Cortex of kidney (tissue), 1 donor: ENCODE data around the gene INO80E.
"Not testable (repeated sequence)": the region's sequence is repeated elsewhere in the genome, so short reads cannot be mapped to it uniquely, and the experiment has no call there.

Experiments used
- DNase-seq: peaks from one replicate; lab custom pipeline; 2025; lab: John Stamatoyannopoulos, UW

INO80E gene

GRCh38 chr16:30010844-30011713 is 15.0 kb downstream of the INO80E start, which contains the start of gene DOC2A:
DOC2A (minus strand) TSS chr16:30011027; CDS start chr16:30010222, 805 bp downstream.
- no peak for DNase-seq

GRCh38 chr16:30011714-30012504 is 15.9 kb downstream of the INO80E start:
- no peak for DNase-seq

- DNase-seq, result not testable (repeated sequence)
These were observed 16.6 kb downstream of the INO80E start for GRCh38 chr16:30012598-30012997.

- not testable (repeated sequence) for DNase-seq
These were observed 19.4 kb downstream of the INO80E start for GRCh38 chr16:30015450-30015849.

- no peak for DNase-seq
These were observed 20.7 kb downstream of the INO80E start for GRCh38 chr16:30016555-30017276.

- no peak for DNase-seq
These were observed 21.2 kb downstream of the INO80E start for GRCh38 chr16:30017277-30017656.

- DNase-seq, result not testable (repeated sequence)
These were observed 21.9 kb downstream of the INO80E start for GRCh38 chr16:30017937-30018336.

- DNase-seq, result no peak
These were observed 22.7 kb downstream of the INO80E start for GRCh38 chr16:30018731-30019158.

GRCh38 chr16:30022887-30023286 is 26.8 kb downstream of the INO80E start, which contains the start of gene C16orf92:
C16orf92 (plus strand) TSS chr16:30023198; CDS start chr16:30023341, 143 bp downstream.
- DNase-seq, result no peak

GRCh38 chr16:30023586-30023985 is 27.5 kb downstream of the INO80E start:
- DNase-seq, result no peak

- DNase-seq, result no peak
These were observed 28.4 kb downstream of the INO80E start for GRCh38 chr16:30024451-30024850.

GRCh38 chr16:30025156-30025555 is 29.1 kb downstream of the INO80E start:
- no peak for DNase-seq

GRCh38 chr16:30025574-30025973 is 29.5 kb downstream of the INO80E start:
- DNase-seq, result no peak

- no peak for DNase-seq
These were observed 30.4 kb downstream of the INO80E start for GRCh38 chr16:30026449-30026848.

- no peak for DNase-seq
These were observed 31.8 kb downstream of the INO80E start for GRCh38 chr16:30027588-30028437.

- no peak for DNase-seq
These were observed 32.5 kb downstream of the INO80E start for GRCh38 chr16:30028438-30029076.

GRCh38 chr16:30030011-30030685 is 34.1 kb downstream of the INO80E start:
- no peak for DNase-seq

GRCh38 chr16:30030841-30031413 is 34.9 kb downstream of the INO80E start, which contains the start of gene TLCD3B:
TLCD3B (minus strand) TSS chr16:30031271; CDS start chr16:30030527, 744 bp downstream.
- no peak for DNase-seq

- no peak for DNase-seq
These were observed 35.5 kb downstream of the INO80E start for GRCh38 chr16:30031477-30031918.
